ENCODE results near the gene GATA3. TPM values are rescaled to one million over a fixed set of nuclear protein-coding genes. Genes with fewer than 3 reads are reported as not detected.

The GATA3 gene
- total RNA-seq, 1 experiment from 2014 or later: 5.9 TPM

- TF ChIP-seq CTCF (IDR thresholded peaks at IDR 0.05) (no peak), REST (IDR thresholded peaks at IDR 0.05; ENCODE audit: insufficient read depth in 1 of 2, low read depth in 2 of 2, low read length in 1 of 2) (no peak), SIN3A (IDR thresholded peaks at IDR 0.05; ENCODE audit: borderline replicate concordance, insufficient read depth, low read depth, low read length) (no peak), TCF7L2 (IDR thresholded peaks at IDR 0.05; ENCODE audit: low read depth, low read length) (no peak), POLR2AphosphoS5 (IDR thresholded peaks at IDR 0.05; ENCODE audit: low read depth, low read length) (no peak)
- DNase-seq (ENCODE audit: low read depth, low spot score) (no peak), ATAC-seq (no peak)
- Histone ChIP-seq H3K27me3 (ENCODE audit: control insufficient read depth, insufficient read depth, low read length) (no peaks in the 10 kb centered on the region), H3K4me1 (ENCODE audit: control insufficient read depth, insufficient read depth, low read length) (no peaks in the 10 kb centered on the region), H3K4me3 (ENCODE audit: low read depth in 2 of 2, low read length in 2 of 2) (no peak overlapping the region; a peak in 1 of 4 replicates), H3K27ac (ENCODE audit: low read length) (no peak overlapping the region), H3K9me3 (ENCODE audit: control insufficient read depth, insufficient read depth, low read depth, low read length) (no peaks in the 10 kb centered on the region), H3K36me3 (ENCODE audit: control insufficient read depth, insufficient read depth, low read length) (no peaks in the 10 kb centered on the region; the same call in 1 of the 2 replicates)
- intact Hi-C loops (cut with micrococcal nuclease; ENCODE audit: unreplicated experiment): no loop called here
- ChIA-PET CTCF (no interaction called here), POLR2A (no interaction called here)
- BruUV-seq (replicated peaks): no TSS peak
- in situ Hi-C loops (cut with HindIII; ENCODE audit: low pct_unique_long_range_greater_than_20kb, low sequenced_read_pairs): no loop called here
Observed at GRCh38 chr10:8061274-8062211, 7.1 kb downstream of the GATA3 start.

- H3K27ac ChIP-seq (ENCODE audit: low read length): no peak overlapping the region
- no peak overlapping the region for H3K4me3 ChIP-seq (ENCODE audit: low read depth in 2 of 2, low read length in 2 of 2)
- in situ Hi-C loops (cut with HindIII; ENCODE audit: low pct_unique_long_range_greater_than_20kb, low sequenced_read_pairs): no loop called here
- CTCF ChIA-PET: no interaction called here
- no peaks in the 10 kb centered on the region; the same call in 1 of the 2 replicates for H3K36me3 ChIP-seq (ENCODE audit: control insufficient read depth, insufficient read depth, low read length)
- BruUV-seq (replicated peaks): no TSS peak
- POLR2A ChIA-PET: no interaction called here
- DNase-seq (ENCODE audit: low read depth, low spot score) (no peak), ATAC-seq (no peak)
- TF ChIP-seq TCF7L2 (IDR thresholded peaks at IDR 0.05; ENCODE audit: low read depth, low read length): no peak
- no peak for TF ChIP-seq CTCF (IDR thresholded peaks at IDR 0.05)
- TF ChIP-seq SIN3A (IDR thresholded peaks at IDR 0.05; ENCODE audit: borderline replicate concordance, insufficient read depth, low read depth, low read length): no peak
- no peak for TF ChIP-seq REST (IDR thresholded peaks at IDR 0.05; ENCODE audit: insufficient read depth in 1 of 2, low read depth in 2 of 2, low read length in 1 of 2)
- no peak for TF ChIP-seq POLR2AphosphoS5 (IDR thresholded peaks at IDR 0.05; ENCODE audit: low read depth, low read length)
- intact Hi-C loops (cut with micrococcal nuclease; ENCODE audit: unreplicated experiment): no loop called here
- H3K4me1 ChIP-seq (ENCODE audit: control insufficient read depth, insufficient read depth, low read length): no peaks in the 10 kb centered on the region
- H3K27me3 ChIP-seq (ENCODE audit: control insufficient read depth, insufficient read depth, low read length): no peaks in the 10 kb centered on the region
- H3K9me3 ChIP-seq (ENCODE audit: control insufficient read depth, insufficient read depth, low read depth, low read length): no peaks in the 10 kb centered on the region
Observed at GRCh38 chr10:8063128-8063908, 8.8 kb downstream of the GATA3 start.
